Measurements from ENCODE around the gene PCDHGA3. TPM values are rescaled to one million over a fixed set of nuclear protein-coding genes. Genes with fewer than 3 reads are reported as not detected.
A peak's percentile ranks its signal among the peaks of the same experiment; 100 is the strongest.

The PCDHGA3 gene
- total RNA-seq, 1 experiment from 2014 or later = 1.3 TPM

DNA sequence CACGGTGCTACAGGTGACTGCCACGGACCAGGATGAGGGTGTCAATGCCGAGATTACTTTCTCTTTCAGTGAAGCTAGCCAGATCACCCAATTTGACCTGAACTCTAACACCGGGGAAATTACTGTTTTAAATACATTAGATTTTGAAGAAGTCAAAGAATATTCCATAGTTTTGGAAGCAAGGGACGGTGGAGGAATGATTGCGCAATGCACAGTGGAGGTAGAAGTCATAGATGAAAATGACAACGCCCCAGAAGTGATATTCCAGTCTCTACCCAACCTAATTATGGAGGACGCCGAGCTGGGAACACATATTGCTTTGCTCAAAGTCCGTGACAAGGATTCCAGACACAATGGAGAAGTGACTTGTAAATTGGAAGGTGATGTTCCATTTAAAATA, 45.0 kb downstream of the PCDHGA3 start:
- ChIA-PET POLR2A (no interaction called here), CTCF (interaction anchor here (1.5 to 3.0 kb wide), 9 partner anchors 12 to 175 kb away, joined by 3 to 24 read pairs (median 11); partner anchors contain the start of genes PCDHB14, PCDHGA11, PCDHGA6 and PCDHGB1)
- peaks cover 67% of the 10 kb centered on the region for H3K9me3 Mint-ChIP-seq
- H3K27me3 Mint-ChIP-seq (ENCODE audit: low read depth) = peaks cover 30% of the 10 kb centered on the region
- no peak for DNase-seq (ENCODE audit: low spot score)
- H3K36me3 Mint-ChIP-seq = peaks cover 63% of the 10 kb centered on the region
- 0 out of 2 replicates have a peak, but pooled peaks cover 3% of the 10 kb centered on the region for H3K4me1 Mint-ChIP-seq
- H3K27ac Mint-ChIP-seq = no peak overlapping the region
- H3K4me3 Mint-ChIP-seq = peak overlapping the region; percentile 81; the same call in 1 of the 2 replicates
- ATAC-seq = no peak
- TF ChIP-seq CTCF (IDR thresholded peaks at IDR 0.05) = no peak
- TF ChIP-seq ZNF425 (CRISPR knock-in tag; conservative IDR thresholded peaks at IDR 0.05) = no peak
- no peak for TF ChIP-seq KAT7 (CRISPR knock-in tag; IDR thresholded peaks at IDR 0.05; ENCODE audit: borderline replicate concordance)
- TF ChIP-seq ATF3 (CRISPR knock-in tag; conservative IDR thresholded peaks at IDR 0.05) = no peak
- TF ChIP-seq IRF2 (CRISPR knock-in tag; IDR thresholded peaks at IDR 0.05; ENCODE audit: borderline replicate concordance, low read depth) = no peak
- TF ChIP-seq TEAD1 (CRISPR knock-in tag; IDR thresholded peaks at IDR 0.05) = no peak
- TF ChIP-seq HMGXB4 (CRISPR knock-in tag; IDR thresholded peaks at IDR 0.05) = no peak
- TF ChIP-seq, protein P1, sequence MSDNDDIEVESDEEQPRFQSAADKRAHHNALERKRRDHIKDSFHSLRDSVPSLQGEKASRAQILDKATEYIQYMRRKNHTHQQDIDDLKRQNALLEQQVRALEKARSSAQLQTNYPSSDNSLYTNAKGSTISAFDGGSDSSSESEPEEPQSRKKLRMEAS (CRISPR knock-in tag; IDR thresholded peaks at IDR 0.05) = no peak
- TF ChIP-seq ZNF416 (CRISPR knock-in tag; IDR thresholded peaks at IDR 0.05) = no peak
- TF ChIP-seq GABPB1 (CRISPR knock-in tag; IDR thresholded peaks at IDR 0.05) = no peak
- TF ChIP-seq, protein P2, sequence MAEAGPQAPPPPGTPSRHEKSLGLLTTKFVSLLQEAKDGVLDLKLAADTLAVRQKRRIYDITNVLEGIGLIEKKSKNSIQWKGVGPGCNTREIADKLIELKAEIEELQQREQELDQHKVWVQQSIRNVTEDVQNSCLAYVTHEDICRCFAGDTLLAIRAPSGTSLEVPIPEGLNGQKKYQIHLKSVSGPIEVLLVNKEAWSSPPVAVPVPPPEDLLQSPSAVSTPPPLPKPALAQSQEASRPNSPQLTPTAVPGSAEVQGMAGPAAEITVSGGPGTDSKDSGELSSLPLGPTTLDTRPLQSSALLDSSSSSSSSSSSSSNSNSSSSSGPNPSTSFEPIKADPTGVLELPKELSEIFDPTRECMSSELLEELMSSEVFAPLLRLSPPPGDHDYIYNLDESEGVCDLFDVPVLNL (CRISPR knock-in tag; IDR thresholded peaks at IDR 0.05; ENCODE audit: borderline replicate concordance, low read depth) = no peak
- TF ChIP-seq SMAD3 (CRISPR knock-in tag; IDR thresholded peaks at IDR 0.05; ENCODE audit: borderline replicate concordance) = no peak
- TF ChIP-seq ZNF219 (CRISPR knock-in tag; IDR thresholded peaks at IDR 0.05; ENCODE audit: borderline replicate concordance) = no peak
- TF ChIP-seq, protein P3, sequence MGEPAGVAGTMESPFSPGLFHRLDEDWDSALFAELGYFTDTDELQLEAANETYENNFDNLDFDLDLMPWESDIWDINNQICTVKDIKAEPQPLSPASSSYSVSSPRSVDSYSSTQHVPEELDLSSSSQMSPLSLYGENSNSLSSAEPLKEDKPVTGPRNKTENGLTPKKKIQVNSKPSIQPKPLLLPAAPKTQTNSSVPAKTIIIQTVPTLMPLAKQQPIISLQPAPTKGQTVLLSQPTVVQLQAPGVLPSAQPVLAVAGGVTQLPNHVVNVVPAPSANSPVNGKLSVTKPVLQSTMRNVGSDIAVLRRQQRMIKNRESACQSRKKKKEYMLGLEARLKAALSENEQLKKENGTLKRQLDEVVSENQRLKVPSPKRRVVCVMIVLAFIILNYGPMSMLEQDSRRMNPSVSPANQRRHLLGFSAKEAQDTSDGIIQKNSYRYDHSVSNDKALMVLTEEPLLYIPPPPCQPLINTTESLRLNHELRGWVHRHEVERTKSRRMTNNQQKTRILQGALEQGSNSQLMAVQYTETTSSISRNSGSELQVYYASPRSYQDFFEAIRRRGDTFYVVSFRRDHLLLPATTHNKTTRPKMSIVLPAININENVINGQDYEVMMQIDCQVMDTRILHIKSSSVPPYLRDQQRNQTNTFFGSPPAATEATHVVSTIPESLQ (CRISPR knock-in tag; IDR thresholded peaks at IDR 0.05) = no peak
- no peak for TF ChIP-seq ZNF396 (CRISPR knock-in tag; IDR thresholded peaks at IDR 0.05; ENCODE audit: borderline replicate concordance)
- TF ChIP-seq E2F5 (CRISPR knock-in tag; IDR thresholded peaks at IDR 0.05) = no peak
- TF ChIP-seq ETV6 (CRISPR knock-in tag; IDR thresholded peaks at IDR 0.05) = no peak
- no peak for TF ChIP-seq NFE2L1 (CRISPR knock-in tag; IDR thresholded peaks at IDR 0.05)
